EL (cell line): Measurements from ENCODE around the gene AMZ2.
A peak's percentile ranks its signal among the peaks of the same experiment; 100 is the strongest.
"Not testable (repeated sequence)": the region's sequence is repeated elsewhere in the genome, so short reads cannot be mapped to it uniquely, and the experiment has no call there.

Experiments used
- DNase-seq: peaks from one replicate; pipeline ENCODE4 v3.0.0-alpha.2; 2016

Gene AMZ2

GRCh38 chr17:68247445-68248198 lies at the start of gene AMZ2:
Gene AMZ2, plus strand, starts transcription at chr17:68248043. Its CDS starts 2,145 bp downstream, at chr17:68250188.
- peak; percentile 92 for DNase-seq

- no peak for DNase-seq
Observed at GRCh38 chr17:68198931-68199836, 48.7 kb upstream of the AMZ2 start.

- DNase-seq = no peak
Observed at GRCh38 chr17:68199837-68200688, 47.8 kb upstream of the AMZ2 start.

GRCh38 chr17:68200689-68201417 lies 47.0 kb upstream of the AMZ2 start:
- DNase-seq = peak; percentile 80

DNA sequence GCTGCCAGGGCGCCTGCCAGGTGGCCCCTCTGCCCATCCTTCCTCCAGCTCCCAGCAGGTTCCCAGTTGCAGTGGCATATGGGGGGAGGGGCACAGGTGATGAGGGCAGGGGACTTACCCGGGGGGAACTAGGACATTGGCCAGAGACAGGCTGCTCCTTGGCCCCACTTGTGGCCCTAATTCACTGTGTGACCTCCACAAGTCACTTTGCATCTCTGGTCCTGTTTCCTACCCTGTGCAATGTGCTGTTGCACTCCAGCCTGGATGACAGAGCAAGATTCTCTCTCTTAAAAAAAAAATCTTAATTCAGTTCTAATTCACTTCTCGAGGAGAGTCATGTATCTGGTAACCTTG lies 46.4 kb upstream of the AMZ2 start:
- DNase-seq = not testable (repeated sequence)

- not testable (repeated sequence) for DNase-seq
Observed at GRCh38 chr17:68202321-68202720, 45.5 kb upstream of the AMZ2 start.

DNA sequence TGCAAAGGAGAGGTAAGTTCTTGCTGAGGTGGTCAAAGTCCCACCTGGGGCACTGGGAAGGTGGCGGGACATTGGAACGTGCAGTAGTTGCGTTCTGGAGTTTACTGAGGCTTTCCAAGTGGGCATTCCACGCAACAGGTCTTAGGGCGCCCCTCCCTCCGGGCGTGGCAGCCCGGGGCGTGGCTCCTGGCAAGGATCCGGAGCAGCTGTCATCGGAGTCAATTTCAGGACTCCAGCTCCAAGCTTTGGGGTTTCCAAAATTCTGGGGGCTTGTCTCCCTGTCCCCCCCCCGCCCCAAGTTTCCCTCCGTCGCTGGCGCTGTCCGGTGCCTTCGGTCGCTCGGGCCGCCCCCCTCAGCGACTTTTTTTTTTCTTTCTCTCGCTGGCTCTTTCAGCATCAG lies 43.1 kb upstream of the AMZ2 start:
- DNase-seq = no peak

DNA sequence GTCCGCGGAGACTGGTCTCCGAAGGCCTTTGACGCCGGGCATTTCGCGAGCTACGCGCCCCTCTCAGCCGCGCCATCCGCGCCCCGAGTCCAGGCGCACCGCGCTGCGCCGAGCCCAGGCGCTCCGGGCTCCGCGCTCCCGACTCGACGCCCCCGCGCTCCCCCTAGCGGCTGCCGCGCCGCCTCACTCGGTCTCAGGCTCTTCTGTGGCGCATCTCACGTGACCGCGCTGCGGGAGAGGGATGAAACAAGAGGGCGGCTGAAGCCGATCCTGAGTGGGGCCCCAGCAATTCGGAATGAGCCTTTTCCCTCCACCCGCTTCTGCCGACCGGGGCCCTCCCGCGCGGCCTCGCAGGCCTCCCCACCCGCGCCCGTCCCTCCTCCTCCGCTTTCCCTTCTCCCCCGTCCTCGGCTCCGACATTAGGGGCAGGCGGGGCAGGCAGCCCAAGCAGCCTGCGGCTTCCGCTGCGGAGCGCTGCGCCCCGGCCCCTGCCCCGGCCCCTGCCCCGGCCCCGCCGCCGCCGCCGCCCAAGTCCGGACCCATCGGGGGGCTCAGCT lies 42.5 kb upstream of the AMZ2 start:
- peak; percentile 89 for DNase-seq

GRCh38 chr17:68205808-68206720 lies 41.8 kb upstream of the AMZ2 start:
- DNase-seq = no peak

DNA sequence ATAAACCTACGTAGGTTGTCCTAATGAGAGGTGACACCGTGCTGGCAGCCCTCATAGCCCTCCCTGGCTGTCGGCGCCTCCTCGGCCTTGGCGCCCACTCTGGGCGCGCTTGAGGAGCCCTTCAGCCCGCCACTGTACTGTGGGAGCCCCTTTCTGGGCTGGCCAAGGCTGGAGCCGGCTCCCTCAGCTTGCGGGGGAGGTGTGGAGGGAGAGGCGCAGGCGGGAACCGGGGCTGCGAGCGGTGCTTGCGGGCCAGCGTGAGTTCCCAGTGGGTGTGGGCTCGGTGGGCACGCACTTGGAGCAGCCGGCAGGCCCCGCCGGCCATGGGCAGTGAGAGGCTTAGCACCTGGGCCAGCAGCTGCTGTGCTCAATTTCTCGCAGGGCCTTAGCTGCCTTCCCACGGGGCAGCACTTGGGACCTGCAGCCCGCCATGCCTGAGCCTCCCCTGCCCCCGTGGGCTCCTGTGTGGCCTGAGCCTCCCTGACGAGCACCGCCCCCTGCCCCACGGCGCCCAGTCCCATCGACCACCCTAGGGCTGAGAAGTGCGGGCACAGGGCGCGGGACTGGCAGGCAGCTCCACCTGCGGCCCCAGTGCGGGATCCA lies 40.1 kb upstream of the AMZ2 start:
- no peak for DNase-seq

GRCh38 chr17:68208651-68209050 lies 39.2 kb upstream of the AMZ2 start:
- not testable (repeated sequence) for DNase-seq

- not testable (repeated sequence) for DNase-seq
Observed at GRCh38 chr17:68209191-68209900, 38.5 kb upstream of the AMZ2 start.

DNA sequence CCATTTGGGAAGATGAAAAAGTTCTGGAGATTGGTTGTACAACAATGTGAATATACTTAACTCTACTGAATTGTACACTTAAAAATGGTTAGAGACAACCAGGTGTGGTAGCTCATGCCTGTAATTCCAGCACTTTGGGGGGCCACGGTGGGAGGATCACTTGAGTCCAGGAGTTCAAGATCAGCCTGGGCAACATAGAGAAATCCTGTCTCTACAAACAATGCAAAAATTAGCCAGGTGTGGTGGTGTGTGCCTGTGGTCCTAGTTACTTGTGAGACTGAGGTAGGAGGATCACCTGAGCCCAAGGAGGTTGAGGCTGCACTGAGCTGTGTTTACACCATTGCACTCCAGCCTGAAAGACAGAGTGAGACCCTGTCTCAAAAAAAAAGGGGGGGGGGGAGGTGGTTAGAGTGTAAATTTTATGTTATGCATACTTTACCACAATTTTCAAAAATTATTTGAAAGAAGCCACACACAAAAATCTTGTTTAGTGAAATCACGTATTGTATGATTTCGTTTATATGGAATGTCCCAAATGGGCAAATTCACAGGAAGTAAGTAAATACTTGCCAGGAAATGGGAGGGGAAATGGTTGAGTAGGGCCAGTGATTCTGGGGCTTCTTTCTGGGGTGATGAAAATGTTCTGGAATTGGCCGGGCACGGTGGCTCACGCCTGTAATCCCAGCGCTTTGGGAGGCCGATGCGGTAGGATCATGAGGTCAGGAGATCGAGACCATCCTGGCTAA lies 37.1 kb upstream of the AMZ2 start:
- peak; percentile 50 for DNase-seq

- not testable (repeated sequence) for DNase-seq
Observed at GRCh38 chr17:68213428-68214411, 34.1 kb upstream of the AMZ2 start.

DNA sequence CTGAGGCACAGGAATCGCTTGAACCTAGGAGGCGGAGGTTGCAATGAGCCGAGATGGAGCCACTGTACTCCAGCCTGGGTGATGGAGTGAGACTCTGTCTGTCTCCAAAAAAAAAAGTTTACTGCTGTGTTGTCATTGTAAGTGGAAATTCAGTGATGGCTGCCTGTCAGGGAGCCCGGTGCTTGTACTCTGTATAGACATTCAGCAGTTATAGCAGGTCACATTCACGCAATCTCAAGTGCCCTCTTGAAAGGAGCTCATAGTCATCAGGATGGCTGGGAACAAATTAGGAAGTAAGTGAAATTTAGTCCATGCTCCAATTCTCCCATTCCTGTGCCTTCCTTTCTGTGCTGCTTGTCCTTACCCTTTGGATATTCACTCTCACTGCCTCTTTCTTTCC lies 32.4 kb upstream of the AMZ2 start:
- not testable (repeated sequence) for DNase-seq

- not testable (repeated sequence) for DNase-seq
Observed at GRCh38 chr17:68219429-68219828, 28.4 kb upstream of the AMZ2 start.

DNA sequence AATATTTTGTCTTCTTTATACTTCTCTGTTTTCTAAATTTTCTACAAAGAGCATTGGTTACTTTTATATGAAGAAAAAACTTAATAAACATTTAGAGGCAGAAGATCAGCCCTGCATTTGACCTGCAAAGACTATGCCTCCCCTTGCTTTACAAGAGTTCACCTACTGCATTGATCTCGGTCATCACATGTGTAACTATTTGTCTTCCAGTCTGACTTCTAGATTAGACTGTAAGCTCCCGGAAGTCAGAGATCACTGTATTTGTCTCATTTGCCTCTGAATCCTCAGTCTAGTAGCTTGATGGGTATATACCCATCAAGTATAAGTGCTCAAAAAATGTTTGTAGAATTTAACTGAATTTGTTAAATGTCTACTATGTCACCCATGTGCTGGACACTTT lies 27.7 kb upstream of the AMZ2 start:
- DNase-seq = not testable (repeated sequence)

DNA sequence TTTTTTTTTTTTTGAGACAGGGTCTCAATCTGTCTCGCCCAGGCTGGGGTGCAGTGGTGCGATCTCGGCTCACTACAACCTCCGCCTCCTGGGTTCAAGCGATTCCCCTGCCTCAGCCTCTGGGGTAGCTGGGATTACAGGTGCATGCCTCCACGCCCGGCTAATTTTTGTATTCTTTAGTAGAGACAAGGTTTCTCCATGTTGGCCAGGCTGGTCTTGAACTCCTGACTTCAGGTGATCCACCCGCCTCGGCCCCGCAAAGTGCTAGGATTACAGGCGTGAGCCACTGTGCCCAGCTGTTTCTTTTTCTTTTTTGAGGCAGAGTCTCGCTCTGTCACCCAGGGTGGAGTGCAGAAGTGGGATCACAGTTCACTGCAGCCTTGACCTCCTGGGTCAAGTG lies 27.1 kb upstream of the AMZ2 start:
- DNase-seq = not testable (repeated sequence)
